ACHN (cell line): ENCODE results near the gene RPS18.
A peak's percentile ranks its signal among the peaks of the same experiment; 100 is the strongest.

ENCODE experiments used
- DNase-seq: peaks from one replicate; pipeline ENCODE4 v3.0.0-alpha.2; 2015
- in situ Hi-C: cut with HindIII; loops from 2 replicates; pipeline ENCODE4 v1.10.0; 2017; ENCODE audit warnings: low sequenced_read_pairs, low pct_ligation_motif_present, low pct_unique_long_range_greater_than_20kb

The RPS18 gene

GRCh38 chr6:33288141-33288920 is 16.5 kb downstream of the RPS18 start:
- in situ Hi-C loops: no loop called here
- DNase-seq: no peak

GRCh38 chr6:33288921-33289783 is 17.3 kb downstream of the RPS18 start, which contains the start of the genes PFDN6 and WDR46:
TSS of gene PFDN6 (plus strand) at chr6:33289601. CDS start at chr6:33289857, 256 bp downstream.
TSS of gene WDR46 (minus strand) at chr6:33289239. CDS start at chr6:33289170, 69 bp downstream.
- in situ Hi-C loops: no loop called here
- peak; percentile 88 for DNase-seq

- no peak for DNase-seq
- in situ Hi-C loops: no loop called here
Measured at GRCh38 chr6:33289784-33290315, 18.0 kb downstream of the RPS18 start.

DNA sequence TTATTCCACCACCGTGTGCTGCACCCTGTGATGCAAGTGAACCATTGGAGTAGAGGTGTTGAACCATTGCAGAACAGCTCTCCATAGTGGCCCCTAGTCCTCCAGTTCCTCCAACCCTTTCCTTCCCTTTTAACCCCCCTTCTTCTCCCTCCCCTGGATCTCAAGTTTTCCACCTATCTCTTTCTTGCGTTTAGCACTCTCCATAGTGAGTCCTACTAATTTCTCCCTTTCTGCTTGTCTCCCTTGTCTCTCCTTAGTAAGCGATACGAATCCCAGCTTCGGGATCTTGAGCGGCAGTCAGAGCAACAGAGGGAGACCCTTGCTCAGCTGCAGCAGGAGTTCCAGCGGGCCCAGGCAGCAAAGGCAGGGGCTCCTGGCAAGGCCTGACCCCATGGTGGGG is 18.6 kb downstream of the RPS18 start:
- in situ Hi-C loops: no loop called here
- no peak for DNase-seq

GRCh38 chr6:33292996-33293682 is 21.3 kb downstream of the RPS18 start:
- DNase-seq: no peak
- in situ Hi-C loops: no loop called here

- in situ Hi-C loops: no loop called here
Measured at GRCh38 chr6:33294086-33294823, 22.4 kb downstream of the RPS18 start.

GRCh38 chr6:33295621-33296369 is 23.9 kb downstream of the RPS18 start:
- no peak for DNase-seq
- in situ Hi-C loops: no loop called here

More at GRCh38 chr6:33294086-33294823, 22.4 kb downstream of the RPS18 start:
- DNase-seq: no peak

DNA sequence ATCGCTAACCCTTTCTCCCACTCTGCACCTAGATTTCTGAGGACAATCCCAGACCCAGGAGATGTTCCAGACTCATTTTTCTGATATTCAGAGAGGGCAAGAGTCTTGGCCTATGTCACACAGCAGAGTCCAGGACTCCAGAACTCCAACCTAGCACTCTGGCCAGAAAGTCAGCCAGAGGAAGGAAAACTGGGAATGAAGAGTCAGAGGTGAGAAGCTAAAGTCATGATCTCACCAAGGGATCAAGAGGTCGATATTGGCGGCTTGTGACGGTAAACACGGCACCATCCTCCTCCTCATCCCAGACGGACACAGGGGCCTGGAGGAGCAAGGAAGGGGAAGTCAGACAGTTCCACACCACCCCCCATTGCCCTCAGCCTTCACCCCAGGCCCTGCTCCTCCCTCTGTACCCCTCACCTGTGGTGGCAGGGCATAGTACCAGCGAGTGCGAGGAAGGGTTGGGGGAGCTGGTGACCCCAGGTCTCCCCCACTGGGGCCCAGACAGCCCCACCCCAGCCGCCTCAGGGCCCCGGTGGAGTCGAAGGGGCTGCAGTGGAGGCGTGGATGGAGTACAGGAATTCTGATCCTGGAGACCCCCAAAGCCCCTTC is 25.0 kb downstream of the RPS18 start:
- in situ Hi-C loops: no loop called here
- DNase-seq: no peak

GRCh38 chr6:33297406-33297955 is 25.6 kb downstream of the RPS18 start:
- in situ Hi-C loops: no loop called here
- DNase-seq: no peak

- in situ Hi-C loops: no loop called here
- peak; percentile 78 for DNase-seq
Measured at GRCh38 chr6:33297956-33298772, 26.3 kb downstream of the RPS18 start.

GRCh38 chr6:33298773-33299236 is 26.9 kb downstream of the RPS18 start, which contains the start of gene RGL2:
TSS of gene RGL2 (minus strand) at chr6:33298942. CDS start at chr6:33298610, 332 bp downstream.
- peak; percentile 56 for DNase-seq
- in situ Hi-C loops: no loop called here

DNA sequence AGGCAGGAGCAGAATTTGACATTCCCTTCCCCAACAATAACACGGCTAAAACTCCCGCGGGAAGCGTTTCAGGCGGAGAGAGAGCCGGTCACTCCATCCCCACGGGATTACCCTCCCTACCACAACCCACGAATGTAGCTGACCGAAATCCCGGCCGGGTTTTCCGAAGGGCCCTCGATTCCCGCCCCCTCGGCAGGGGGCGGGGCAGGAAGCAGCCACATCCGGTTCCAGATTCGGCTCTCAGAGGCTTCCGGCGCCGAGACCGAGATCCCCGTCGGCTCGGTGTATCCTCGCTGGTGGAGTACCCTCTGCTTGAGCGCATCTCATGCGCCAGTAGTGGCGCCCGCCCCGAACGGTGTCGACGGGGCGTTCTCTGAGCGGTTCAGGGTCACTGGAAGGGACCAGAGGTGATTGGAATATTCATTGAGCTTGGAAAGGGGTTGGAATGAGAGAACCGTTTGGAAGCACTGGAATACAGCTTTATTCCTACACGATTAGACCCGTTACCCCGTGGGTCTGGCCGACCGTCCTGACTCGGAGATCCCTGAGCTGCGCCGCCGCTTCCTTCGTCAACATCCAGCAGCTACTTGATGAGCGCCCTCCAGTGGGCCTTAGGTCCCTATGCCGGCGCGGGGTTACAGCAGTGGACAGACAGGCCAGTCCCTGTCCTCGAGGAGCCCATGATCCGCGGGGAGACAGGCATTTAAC is 27.5 kb downstream of the RPS18 start:
- in situ Hi-C loops: no loop called here
- peak; percentile 90 for DNase-seq

DNA sequence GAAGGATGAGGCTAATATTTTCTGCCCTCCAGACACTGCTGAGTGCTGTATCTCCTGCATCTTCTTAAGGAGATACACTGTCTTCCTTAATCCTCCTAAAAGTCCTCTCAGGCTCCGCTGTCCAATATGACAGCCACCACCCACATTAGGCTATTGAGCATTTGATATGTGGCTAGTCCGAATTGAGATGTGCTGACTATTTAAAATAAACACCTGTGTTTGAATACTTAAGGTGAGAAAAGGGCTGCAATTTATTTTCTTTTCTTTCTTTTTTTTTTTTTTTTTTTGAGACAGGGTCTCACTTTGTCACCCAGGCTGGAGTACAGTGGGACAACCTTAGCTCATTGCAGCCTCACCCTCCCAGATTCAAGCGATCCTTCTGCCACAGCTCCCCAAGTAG is 30.0 kb downstream of the RPS18 start:
- DNase-seq: no peak
- in situ Hi-C loops: no loop called here

DNA sequence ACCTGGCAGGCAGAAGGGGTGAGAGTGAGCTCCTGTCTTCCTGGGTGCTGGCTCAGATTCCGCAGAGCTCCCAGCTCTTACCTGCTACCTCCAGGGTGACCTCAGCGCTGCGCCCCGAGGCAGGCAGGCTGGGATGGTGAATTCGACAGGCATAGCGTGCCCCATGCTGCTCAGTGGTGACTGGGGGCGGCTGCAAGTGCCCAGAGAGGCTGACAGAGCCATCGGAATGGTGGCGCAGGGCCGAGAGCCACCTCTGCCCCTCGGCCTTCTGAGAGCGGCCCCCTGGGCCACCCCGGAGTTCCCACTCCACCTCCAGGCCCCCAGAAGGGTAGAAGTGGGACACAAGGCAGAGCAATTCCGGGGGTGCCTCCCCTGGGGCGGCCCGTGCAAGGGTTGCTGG is 32.3 kb downstream of the RPS18 start:
- in situ Hi-C loops: no loop called here
- no peak for DNase-seq

DNA sequence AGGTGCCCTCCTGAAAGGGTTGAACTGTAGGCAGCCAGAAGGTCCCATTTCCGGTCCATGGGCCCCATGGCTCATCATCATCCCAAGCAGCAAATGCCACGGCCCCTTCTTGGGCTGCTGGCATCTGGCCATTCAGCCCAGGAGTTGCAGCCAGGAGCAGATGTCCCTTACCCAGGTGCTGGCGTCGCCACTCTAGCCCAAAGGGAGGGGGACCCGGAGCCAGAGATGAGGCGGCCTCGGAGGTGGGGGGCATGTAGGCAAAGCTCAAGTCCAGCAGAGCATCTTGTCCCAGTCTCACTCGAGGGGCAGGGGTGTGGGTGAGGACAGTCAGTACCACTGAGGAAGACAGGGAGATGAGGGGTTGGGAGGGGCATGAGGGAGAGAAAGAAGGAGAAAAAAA is 33.2 kb downstream of the RPS18 start:
- no peak for DNase-seq
- in situ Hi-C loops: no loop called here
